ENCODE data around the gene MYO5A. TPM values are rescaled to one million over a fixed set of nuclear protein-coding genes. Genes with fewer than 3 reads are reported as not detected.
"Not testable (repeated sequence)": the region's sequence is repeated elsewhere in the genome, so short reads cannot be mapped to it uniquely, and the experiment has no call there.

MYO5A gene
- total RNA-seq, 1 experiment from 2014 or later = 9.9 TPM

DNA sequence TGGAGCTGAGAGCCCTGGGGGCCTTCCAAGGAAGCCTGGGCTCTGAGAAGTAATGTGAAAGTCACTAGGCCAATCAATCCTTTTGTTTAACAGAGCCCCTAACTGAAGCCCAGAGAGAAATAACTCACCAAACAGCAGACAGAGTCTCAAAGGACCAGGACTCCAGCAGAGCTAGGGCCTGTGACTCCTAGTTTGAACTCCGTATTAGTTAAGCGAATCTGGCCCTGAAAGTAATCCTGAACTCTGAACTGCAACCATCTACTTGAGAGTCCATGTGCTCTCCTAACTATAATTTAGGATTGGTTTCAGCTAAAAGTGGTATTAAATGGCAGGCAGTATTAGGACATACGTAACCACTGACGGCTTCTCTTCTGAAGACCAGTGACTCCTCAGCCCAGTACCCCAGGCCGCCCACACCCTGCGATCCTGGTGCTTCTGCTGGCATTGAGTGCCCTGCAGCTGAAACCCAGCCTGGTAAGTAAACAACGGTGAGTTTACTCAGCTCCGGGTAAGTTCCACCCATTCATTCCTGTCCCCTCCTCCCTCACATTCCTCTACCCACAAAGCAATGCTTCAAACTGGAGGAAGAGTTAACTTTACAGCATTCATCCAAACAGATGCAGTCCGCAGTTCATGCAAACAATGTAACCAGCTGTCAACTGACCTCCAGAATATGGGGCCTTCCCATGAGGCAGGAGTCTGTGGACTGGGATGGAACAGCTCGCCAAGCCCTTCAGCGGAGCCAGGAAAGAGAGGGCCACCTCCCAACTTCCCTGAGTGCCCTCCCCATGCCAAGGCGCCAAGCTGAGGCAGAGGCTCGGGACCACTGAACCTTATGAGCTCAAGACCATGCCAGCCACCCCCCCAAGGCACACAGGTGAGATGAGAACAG lies 240.4 kb downstream of the MYO5A start:
- H3K27ac Mint-ChIP-seq (ENCODE audit: unreplicated experiment) = peak overlapping the region; percentile 90
- H3K4me1 Mint-ChIP-seq (ENCODE audit: low read depth, unreplicated experiment) = peaks cover 48% of the 10 kb centered on the region
- intact Hi-C loops (cut with micrococcal nuclease; ENCODE audit: unreplicated experiment) = loop anchor here (2.0 kb wide), 1 partner anchor 31 kb away; no protein-coding TSS in a partner anchor
- ChIA-PET POLR2A (no interaction called here), CTCF (interaction anchor here (1.2 to 1.3 kb wide), 3 partner anchors 31 to 48 kb away, joined by 3 to 4 read pairs (median 4); no protein-coding TSS in a partner anchor)
- TSS peak; percentile 39 for BruUV-seq (replicated peaks)
- Histone ChIP-seq H3K9me3 (no peaks in the 10 kb centered on the region), H3K36me3 (ENCODE audit: control insufficient read depth, insufficient read depth, low read length) (no peaks in the 10 kb centered on the region), H3K4me3 (ENCODE audit: low read depth, low read length) (peak overlapping the region; percentile 16; the same call in 1 of the 2 replicates), H3K4me1 (peaks cover 35% of the 10 kb centered on the region), H3K27me3 (replicated peaks; ENCODE audit: control insufficient read depth, insufficient read depth, low read length) (no peaks in the 10 kb centered on the region)
- peak overlapping the region; percentile 61 for H3K4me3 Mint-ChIP-seq (ENCODE audit: unreplicated experiment)
- peak; percentile 82 to 86 for DNase-seq
- TF ChIP-seq, protein P1, sequence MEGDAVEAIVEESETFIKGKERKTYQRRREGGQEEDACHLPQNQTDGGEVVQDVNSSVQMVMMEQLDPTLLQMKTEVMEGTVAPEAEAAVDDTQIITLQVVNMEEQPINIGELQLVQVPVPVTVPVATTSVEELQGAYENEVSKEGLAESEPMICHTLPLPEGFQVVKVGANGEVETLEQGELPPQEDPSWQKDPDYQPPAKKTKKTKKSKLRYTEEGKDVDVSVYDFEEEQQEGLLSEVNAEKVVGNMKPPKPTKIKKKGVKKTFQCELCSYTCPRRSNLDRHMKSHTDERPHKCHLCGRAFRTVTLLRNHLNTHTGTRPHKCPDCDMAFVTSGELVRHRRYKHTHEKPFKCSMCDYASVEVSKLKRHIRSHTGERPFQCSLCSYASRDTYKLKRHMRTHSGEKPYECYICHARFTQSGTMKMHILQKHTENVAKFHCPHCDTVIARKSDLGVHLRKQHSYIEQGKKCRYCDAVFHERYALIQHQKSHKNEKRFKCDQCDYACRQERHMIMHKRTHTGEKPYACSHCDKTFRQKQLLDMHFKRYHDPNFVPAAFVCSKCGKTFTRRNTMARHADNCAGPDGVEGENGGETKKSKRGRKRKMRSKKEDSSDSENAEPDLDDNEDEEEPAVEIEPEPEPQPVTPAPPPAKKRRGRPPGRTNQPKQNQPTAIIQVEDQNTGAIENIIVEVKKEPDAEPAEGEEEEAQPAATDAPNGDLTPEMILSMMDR (IDR thresholded peaks at IDR 0.05; ENCODE audit: insufficient read depth in 1 of 2, low read depth in 1 of 2, low read length in 1 of 2, severe bottlenecking in 1 of 2, unreplicated experiment in 1 of 2) = no peak
- H3K9me3 Mint-ChIP-seq (ENCODE audit: unreplicated experiment) = no peaks in the 10 kb centered on the region
- H3K27me3 Mint-ChIP-seq (ENCODE audit: insufficient read depth, unreplicated experiment) = no peaks in the 10 kb centered on the region
- peaks cover 17% of the 10 kb centered on the region for H3K36me3 Mint-ChIP-seq (ENCODE audit: insufficient read depth, unreplicated experiment)

DNA sequence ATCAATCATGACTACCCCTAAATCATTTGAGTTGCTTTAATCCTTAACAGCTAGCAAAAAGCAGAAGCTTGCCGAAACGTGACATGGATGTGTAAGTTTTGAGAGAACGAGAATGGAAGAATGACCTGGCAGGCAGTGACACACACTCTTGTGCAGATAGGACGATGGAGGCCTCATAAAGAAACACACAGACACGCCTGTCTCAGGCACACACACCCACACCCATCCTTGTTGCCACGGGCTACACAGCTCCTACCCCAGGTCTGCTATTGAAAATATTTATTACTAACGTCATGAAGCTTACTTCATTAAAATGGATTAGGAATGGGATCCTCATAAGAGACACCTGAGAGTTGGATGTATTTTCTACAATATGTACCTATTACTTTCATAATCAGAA lies 241.6 kb downstream of the MYO5A start:
- DNase-seq = no peak
- H3K4me3 ChIP-seq (ENCODE audit: low read depth, low read length) = no peak overlapping the region
- no peaks in the 10 kb centered on the region for H3K9me3 ChIP-seq
- H3K27me3 ChIP-seq (replicated peaks; ENCODE audit: control insufficient read depth, insufficient read depth, low read length) = no peaks in the 10 kb centered on the region
- TF ChIP-seq, protein P1 (IDR thresholded peaks at IDR 0.05; ENCODE audit: insufficient read depth in 1 of 2, low read depth in 1 of 2, low read length in 1 of 2, severe bottlenecking in 1 of 2, unreplicated experiment in 1 of 2) = no peak
- Mint-ChIP-seq H3K36me3 (ENCODE audit: insufficient read depth, unreplicated experiment) (peaks cover 17% of the 10 kb centered on the region), H3K4me3 (ENCODE audit: unreplicated experiment) (peak overlapping the region; percentile 61), H3K27me3 (ENCODE audit: insufficient read depth, unreplicated experiment) (no peaks in the 10 kb centered on the region), H3K9me3 (ENCODE audit: unreplicated experiment) (no peaks in the 10 kb centered on the region), H3K27ac (ENCODE audit: unreplicated experiment) (peak overlapping the region; percentile 90), H3K4me1 (ENCODE audit: low read depth, unreplicated experiment) (peaks cover 48% of the 10 kb centered on the region)
- BruUV-seq (replicated peaks) = no TSS peak
- intact Hi-C loops (cut with micrococcal nuclease; ENCODE audit: unreplicated experiment) = no loop called here
- H3K4me1 ChIP-seq = peaks cover 35% of the 10 kb centered on the region
- POLR2A ChIA-PET = no interaction called here
- no peaks in the 10 kb centered on the region for H3K36me3 ChIP-seq (ENCODE audit: control insufficient read depth, insufficient read depth, low read length)
- CTCF ChIA-PET = no interaction called here

DNA sequence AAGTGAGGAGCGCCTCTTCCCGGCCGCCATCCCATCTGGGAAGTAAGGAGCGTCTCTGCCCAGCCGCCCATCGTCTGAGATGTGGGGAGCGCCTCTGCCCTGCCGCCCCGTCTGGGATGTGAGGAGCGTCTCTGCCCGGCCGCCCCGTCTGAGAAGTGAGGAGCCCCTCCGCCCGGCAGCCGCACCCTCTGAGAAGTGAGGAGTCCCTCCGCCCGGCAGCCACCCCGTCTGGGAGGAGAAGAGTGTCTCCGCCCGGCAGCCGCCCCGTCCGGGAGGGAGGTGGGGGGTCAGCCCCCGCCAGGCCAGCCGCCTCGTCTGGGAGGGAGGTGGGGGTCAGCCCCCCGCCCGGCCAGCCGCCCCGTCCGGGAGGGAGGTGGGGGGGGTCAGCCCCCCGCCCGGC lies 242.7 kb downstream of the MYO5A start:
- H3K4me1 ChIP-seq = peaks cover 35% of the 10 kb centered on the region
- H3K27me3 ChIP-seq (replicated peaks; ENCODE audit: control insufficient read depth, insufficient read depth, low read length); H3K4me3 ChIP-seq (ENCODE audit: low read depth, low read length); CTCF ChIA-PET; H3K9me3 Mint-ChIP-seq (ENCODE audit: unreplicated experiment); H3K36me3 ChIP-seq (ENCODE audit: control insufficient read depth, insufficient read depth, low read length); BruUV-seq (replicated peaks); DNase-seq; POLR2A ChIA-PET; H3K4me3 Mint-ChIP-seq (ENCODE audit: unreplicated experiment); intact Hi-C loops (cut with micrococcal nuclease; ENCODE audit: unreplicated experiment); H3K27ac Mint-ChIP-seq (ENCODE audit: unreplicated experiment); H3K9me3 ChIP-seq; H3K27me3 Mint-ChIP-seq (ENCODE audit: insufficient read depth, unreplicated experiment): not testable (repeated sequence)
- Mint-ChIP-seq H3K4me1 (ENCODE audit: low read depth, unreplicated experiment) (peaks cover 42% of the 10 kb centered on the region), H3K36me3 (ENCODE audit: insufficient read depth, unreplicated experiment) (peaks cover 17% of the 10 kb centered on the region)
